ENCODE results near the gene NLRC4. TPM values are rescaled to one million over a fixed set of nuclear protein-coding genes. Genes with fewer than 3 reads are reported as not detected.

The NLRC4 gene
- total RNA-seq, 4 donors from 2014 or later: 0.20 to 1.1 (median 0.57) TPM

DNA sequence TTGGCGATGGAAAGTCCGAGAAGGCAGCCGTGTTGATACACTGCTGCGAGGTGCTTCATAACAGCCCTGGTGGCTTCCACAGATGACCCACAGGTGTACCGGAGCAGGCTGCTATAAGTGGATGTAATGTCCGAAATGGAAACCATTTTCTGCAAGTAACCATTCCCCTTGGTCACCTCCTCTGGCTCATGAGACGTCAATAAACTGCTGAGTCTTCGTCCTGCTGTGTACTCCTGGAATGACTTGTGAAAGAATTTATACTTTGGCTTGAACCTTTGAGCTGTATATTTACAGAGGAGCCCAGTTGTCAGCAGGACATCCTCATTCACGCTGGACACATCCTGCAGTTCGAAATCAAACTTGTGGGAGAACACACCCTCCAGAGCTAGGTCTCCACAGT, 14.4 kb downstream of the NLRC4 start:
- intact Hi-C loops (cut with DNase I; ENCODE audit: low total_unique reads): no loop called here
- no peak for DNase-seq (ENCODE audit: low spot score in 2 of 2)
- no peak overlapping the region for H3K4me3 ChIP-seq (ENCODE audit: low read depth, poor library complexity, severe bottlenecking)
- no peak for TF ChIP-seq CTCF (IDR thresholded peaks at IDR 0.05)
- TF ChIP-seq POLR2A (IDR thresholded peaks at IDR 0.05): no peak
- 77 to 81% methylated on average over 10 of the region's 10 CpGs for WGBS, 2 donors

DNA sequence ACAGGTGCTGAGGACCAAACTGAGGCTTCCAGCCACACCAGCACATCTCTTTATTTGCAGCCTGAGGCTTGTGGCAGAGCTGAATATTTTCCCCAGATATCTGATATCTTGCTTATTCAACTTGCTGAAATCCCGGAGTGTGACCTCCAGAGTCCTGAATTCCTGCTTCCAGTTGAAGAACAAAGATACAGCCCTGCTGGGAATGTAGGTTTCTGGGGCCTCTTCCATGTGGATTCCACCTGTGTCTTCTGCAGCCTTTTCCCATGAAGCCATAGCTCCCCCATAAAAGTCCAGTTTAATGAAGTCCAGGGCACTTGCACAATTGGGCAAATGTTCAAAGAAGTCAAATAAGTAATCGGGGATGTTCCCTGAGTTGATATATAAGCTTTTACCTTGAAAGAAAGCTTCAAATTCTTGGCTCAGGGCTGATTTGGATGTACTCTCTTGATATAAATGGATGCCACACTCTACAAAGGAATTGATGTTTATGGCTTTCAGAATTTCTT, 14.9 kb downstream of the NLRC4 start:
- DNase-seq (ENCODE audit: low spot score in 2 of 2): no peak
- intact Hi-C loops (cut with DNase I; ENCODE audit: low total_unique reads): no loop called here
- 68% methylated on average over 2 of the region's 2 CpGs for WGBS, 2 donors
- no peak for TF ChIP-seq POLR2A (IDR thresholded peaks at IDR 0.05)
- TF ChIP-seq CTCF (IDR thresholded peaks at IDR 0.05): no peak
- H3K4me3 ChIP-seq (ENCODE audit: low read depth, poor library complexity, severe bottlenecking): no peak overlapping the region

DNA sequence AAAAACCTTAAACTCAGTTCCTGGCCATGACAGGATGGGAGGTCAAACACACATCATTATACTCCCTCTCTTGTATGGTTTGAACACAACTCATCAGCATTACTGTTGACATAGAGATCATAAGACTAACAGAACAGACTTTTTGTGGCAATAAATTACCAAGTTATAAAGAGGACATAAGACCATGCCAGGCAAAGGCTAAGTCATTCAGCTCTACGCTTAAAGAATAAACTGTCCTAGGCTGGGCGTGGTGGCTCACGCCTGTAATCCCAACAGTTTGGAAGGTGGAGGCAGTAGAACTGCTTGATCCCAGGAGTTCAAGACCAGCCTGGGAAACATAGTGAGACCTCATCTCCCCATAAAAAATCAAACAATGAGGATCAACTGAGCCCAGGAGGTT, 16.4 kb downstream of the NLRC4 start:
- intact Hi-C loops (cut with DNase I; ENCODE audit: low total_unique reads): no loop called here
- TF ChIP-seq CTCF (IDR thresholded peaks at IDR 0.05) (no peak), POLR2A (IDR thresholded peaks at IDR 0.05) (no peak)
- WGBS, 2 donors: 85 to 92% methylated on average over 3 of the region's 3 CpGs

DNA sequence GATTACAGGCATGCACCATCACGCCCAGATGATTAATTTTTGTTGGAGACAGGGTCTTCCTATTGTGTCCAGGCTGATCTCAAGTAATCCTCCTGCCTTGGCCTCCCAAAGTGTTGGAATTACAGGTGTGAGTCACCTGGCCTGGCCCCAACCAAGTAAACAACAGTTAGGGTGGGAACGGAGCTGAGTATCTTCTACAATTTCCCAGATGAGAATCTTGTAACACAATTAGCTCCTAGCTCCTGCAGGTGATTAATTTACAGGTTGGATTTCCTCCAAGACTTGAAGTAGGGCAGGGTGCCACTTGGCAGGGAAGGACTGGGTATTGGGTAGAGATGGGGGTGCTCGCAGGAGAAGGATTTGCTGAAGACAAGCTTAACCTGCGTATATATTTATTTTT, 17.8 kb downstream of the NLRC4 start:
- WGBS, 2 donors: 56 to 70% methylated on average over 4 of the region's 4 CpGs
- intact Hi-C loops (cut with DNase I; ENCODE audit: low total_unique reads): no loop called here
- DNase-seq (ENCODE audit: low spot score in 2 of 2): no peak
- H3K4me3 ChIP-seq (ENCODE audit: low read depth, poor library complexity, severe bottlenecking): no peak overlapping the region
- TF ChIP-seq CTCF (IDR thresholded peaks at IDR 0.05) (no peak), POLR2A (IDR thresholded peaks at IDR 0.05) (no peak)

More for the DNA sequence above, 16.4 kb downstream of the NLRC4 start:
- H3K4me3 ChIP-seq (ENCODE audit: low read depth, poor library complexity, severe bottlenecking): no peak overlapping the region
- DNase-seq (ENCODE audit: low spot score in 2 of 2): no peak

GRCh38 chr2:32242331-32242730, 22.4 kb downstream of the NLRC4 start:
- 93 to 97% methylated on average over 3 of the region's 3 CpGs for WGBS, 2 donors
- intact Hi-C loops (cut with DNase I; ENCODE audit: low total_unique reads): no loop called here
- DNase-seq (ENCODE audit: low spot score in 2 of 2): no peak
- no peak overlapping the region for H3K4me3 ChIP-seq (ENCODE audit: low read depth, poor library complexity, severe bottlenecking)
- TF ChIP-seq POLR2A (IDR thresholded peaks at IDR 0.05) (no peak), CTCF (IDR thresholded peaks at IDR 0.05) (no peak)

GRCh38 chr2:32237996-32238395, 26.7 kb downstream of the NLRC4 start:
- no peak for DNase-seq (ENCODE audit: low spot score in 2 of 2)
- 93 to 97% methylated on average over 2 of the region's 2 CpGs for WGBS, 2 donors
- no peak overlapping the region for H3K4me3 ChIP-seq (ENCODE audit: low read depth, poor library complexity, severe bottlenecking)
- TF ChIP-seq CTCF (IDR thresholded peaks at IDR 0.05) (no peak), POLR2A (IDR thresholded peaks at IDR 0.05) (no peak)
- intact Hi-C loops (cut with DNase I; ENCODE audit: low total_unique reads): no loop called here

All from lower leg skin (tissue), 4 donors.